HG02610 (cell line): ENCODE data around the gene CACNG1.

ENCODE experiments used
- ATAC-seq: cut with Tn5 transposase; IDR thresholded peaks from one replicate; pipeline ENCODE4 v1.9.1; 2021; ENCODE audit warnings: mild to moderate bottlenecking, moderate library complexity; ENCODE audit not compliant: unreplicated experiment

The CACNG1 gene

GRCh38 chr17:67044016-67044772 is at the start of gene CACNG1:
Gene CACNG1, plus strand, starts transcription at chr17:67044554. Its CDS starts 107 bp downstream, at chr17:67044661.
- ATAC-seq, result no peak

GRCh38 chr17:66994930-66995535 is 49.3 kb upstream of the CACNG1 start:
- ATAC-seq, result no peak

GRCh38 chr17:66995944-66996343 is 48.4 kb upstream of the CACNG1 start:
- ATAC-seq, result no peak

GRCh38 chr17:66996926-66997325 is 47.4 kb upstream of the CACNG1 start:
- ATAC-seq, result no peak

- ATAC-seq, result no peak
These were observed 41.1 kb upstream of the CACNG1 start for GRCh38 chr17:67003231-67003630.

GRCh38 chr17:67004181-67004580 is 40.2 kb upstream of the CACNG1 start:
- no peak for ATAC-seq

- ATAC-seq, result no peak
These were observed 37.1 kb upstream of the CACNG1 start for GRCh38 chr17:67007266-67007665.

GRCh38 chr17:67008101-67008500 is 36.3 kb upstream of the CACNG1 start:
- no peak for ATAC-seq

- ATAC-seq, result no peak
These were observed 32.7 kb upstream of the CACNG1 start for GRCh38 chr17:67011527-67012175.

GRCh38 chr17:67013891-67014290 is 30.5 kb upstream of the CACNG1 start:
- no peak for ATAC-seq

GRCh38 chr17:67015001-67015400 is 29.4 kb upstream of the CACNG1 start:
- ATAC-seq, result no peak

- no peak for ATAC-seq
These were observed 28.2 kb upstream of the CACNG1 start for GRCh38 chr17:67016039-67016762.

GRCh38 chr17:67017910-67018309 is 26.4 kb upstream of the CACNG1 start:
- no peak for ATAC-seq

GRCh38 chr17:67018471-67019434 is 25.6 kb upstream of the CACNG1 start:
- no peak for ATAC-seq

- ATAC-seq, result no peak
These were observed 24.5 kb upstream of the CACNG1 start for GRCh38 chr17:67019809-67020208.

- no peak for ATAC-seq
These were observed 24.0 kb upstream of the CACNG1 start for GRCh38 chr17:67020293-67020766.

GRCh38 chr17:67021196-67021595 is 23.2 kb upstream of the CACNG1 start:
- ATAC-seq, result no peak

- ATAC-seq, result no peak
These were observed 22.5 kb upstream of the CACNG1 start for GRCh38 chr17:67021743-67022450.

GRCh38 chr17:67022451-67022810 is 21.9 kb upstream of the CACNG1 start:
- no peak for ATAC-seq

GRCh38 chr17:67024736-67025135 is 19.6 kb upstream of the CACNG1 start:
- ATAC-seq, result no peak
